COLO829 (cell line): ENCODE results near the gene HELZ.
"Not testable (repeated sequence)": the region's sequence is repeated elsewhere in the genome, so short reads cannot be mapped to it uniquely, and the experiment has no call there.

Source experiments
- DNase-seq: peaks from one replicate; pipeline ENCODE4 v3.0.0; 2012; ENCODE audit warnings: low spot score

Gene HELZ

DNA sequence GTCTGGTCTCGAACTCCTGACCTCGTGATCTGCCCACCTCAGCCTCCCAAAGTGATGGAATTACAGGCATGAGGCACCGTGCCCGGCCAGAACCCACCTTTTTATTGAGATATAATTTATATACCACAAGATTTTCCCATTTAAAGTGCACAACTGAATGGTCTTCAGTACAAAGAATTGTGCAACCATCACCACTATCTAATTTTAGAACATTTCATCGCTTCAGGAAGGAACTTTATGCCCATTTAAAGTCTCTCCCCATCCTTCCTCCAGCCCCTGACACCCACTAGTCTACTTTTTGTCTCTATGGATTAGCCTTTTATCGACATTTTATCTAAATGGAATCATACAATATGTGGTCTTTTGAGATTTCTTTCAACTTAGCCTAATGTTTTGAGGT lies 25.4 kb upstream of the HELZ start:
- no peak for DNase-seq

DNA sequence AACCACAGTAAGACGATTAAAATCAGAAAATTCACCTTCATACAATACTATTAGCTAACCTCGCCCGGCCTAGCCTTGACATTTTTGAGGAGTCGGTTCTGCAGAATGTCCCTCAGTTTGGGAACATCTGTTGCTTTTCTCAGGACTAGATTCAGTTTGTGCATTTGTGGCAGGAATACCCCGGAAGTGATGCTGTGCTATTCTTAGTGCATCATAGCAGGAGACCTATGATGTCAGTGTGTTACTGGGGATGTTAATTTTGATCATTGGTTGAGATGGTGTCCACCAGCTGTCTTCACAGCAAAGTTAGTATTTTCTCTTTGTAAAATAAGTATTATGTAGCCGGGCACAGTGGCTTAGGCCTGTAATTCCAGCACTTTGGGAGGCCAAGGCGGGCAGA lies 21.5 kb upstream of the HELZ start:
- DNase-seq = no peak

DNA sequence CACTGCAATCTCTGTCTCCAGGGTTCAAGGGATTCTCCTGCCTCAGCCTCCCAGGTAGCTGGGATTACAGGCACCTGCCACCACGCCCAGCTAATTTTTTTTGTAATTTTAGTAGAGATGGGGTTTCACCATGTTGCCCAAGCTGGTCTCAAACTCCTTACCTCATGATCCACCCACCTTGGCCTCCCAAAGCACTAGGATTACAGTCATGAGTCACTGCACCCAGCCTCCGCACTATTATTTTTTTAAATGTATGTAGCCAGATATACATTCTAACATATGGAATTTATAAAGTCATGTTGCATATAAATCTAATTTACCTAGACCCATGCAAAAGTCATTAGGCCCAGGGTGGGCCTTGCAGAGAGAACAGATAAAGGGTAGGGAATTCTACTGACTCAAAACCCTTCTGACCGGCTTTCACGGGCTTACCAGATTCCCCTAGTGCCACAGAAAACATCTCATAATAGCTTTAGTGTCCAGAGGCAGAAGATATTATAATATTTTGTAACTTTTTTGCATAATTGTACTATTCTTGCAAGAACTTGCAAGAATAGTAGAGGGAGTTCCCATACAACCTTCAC lies 20.5 kb upstream of the HELZ start:
- DNase-seq = no peak

DNA sequence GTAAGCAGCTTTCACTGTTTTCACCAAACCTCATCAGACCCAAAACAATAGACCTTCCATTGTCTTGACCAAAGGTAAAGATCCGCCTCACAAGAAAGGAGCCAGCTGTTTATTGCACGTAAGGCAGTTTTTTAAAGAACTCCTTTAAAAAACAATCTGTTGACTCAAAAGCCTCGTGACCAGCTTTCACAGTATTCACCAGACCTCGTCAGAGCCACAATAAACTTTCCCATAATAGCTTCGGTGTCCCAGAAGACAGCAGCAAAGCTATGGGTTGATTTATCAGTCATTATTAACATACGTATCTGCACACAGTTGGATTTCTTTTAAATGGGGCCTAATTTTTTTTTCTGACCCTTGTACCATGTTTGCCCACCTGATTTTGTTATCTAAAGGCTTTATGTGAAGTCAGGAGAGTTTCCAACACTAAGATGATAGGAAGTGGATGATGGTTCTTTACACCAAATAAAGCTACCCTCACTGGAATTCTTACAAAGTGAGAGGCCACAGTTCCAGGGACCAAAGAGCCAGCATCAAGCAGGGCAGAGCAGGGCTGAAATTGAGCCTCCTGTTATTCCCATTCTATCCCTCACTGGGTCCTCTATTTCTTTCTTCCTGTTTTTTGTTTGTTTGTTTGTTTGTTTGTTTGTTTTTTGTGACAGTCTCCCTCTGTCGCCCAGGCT lies 17.6 kb upstream of the HELZ start:
- DNase-seq = peak; percentile 39

DNA sequence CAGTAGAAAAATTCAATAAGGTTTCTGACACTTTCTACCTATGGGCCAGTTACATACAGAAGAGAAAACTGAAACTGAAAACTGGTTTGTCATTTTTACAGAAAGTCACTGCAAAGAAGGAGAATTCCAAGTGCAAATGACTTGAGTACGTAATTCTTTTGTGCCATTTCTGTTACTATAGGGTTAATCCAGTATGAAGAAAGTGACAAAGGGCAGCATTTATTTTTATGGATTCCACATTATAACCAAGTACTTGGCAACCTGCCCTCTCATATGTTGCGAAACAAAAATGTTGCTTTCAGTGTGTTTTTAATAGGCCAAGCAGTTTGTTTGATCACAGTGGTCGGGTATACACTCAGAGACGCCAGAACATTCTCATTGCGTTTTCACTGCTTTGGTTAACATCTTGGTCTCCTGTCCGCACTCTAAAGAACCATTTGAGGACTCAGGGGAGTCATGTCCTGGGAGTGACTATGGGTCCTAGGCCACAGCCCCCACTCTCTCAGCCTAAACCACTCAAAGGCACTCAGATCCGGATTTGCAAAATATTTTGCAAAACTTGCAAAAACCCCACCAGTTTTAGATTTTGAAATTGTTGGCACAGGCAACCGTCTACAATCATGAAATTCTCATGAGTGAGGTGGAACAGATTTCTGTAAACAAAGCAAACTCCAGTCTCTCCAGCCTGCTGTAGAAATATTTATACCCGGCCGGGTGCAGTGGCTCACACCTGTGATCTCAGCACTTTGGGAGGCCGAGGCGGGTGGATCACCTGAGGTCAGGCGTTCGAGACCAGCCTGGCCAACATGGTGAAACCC lies 15.4 kb upstream of the HELZ start:
- DNase-seq = peak; percentile 54

DNA sequence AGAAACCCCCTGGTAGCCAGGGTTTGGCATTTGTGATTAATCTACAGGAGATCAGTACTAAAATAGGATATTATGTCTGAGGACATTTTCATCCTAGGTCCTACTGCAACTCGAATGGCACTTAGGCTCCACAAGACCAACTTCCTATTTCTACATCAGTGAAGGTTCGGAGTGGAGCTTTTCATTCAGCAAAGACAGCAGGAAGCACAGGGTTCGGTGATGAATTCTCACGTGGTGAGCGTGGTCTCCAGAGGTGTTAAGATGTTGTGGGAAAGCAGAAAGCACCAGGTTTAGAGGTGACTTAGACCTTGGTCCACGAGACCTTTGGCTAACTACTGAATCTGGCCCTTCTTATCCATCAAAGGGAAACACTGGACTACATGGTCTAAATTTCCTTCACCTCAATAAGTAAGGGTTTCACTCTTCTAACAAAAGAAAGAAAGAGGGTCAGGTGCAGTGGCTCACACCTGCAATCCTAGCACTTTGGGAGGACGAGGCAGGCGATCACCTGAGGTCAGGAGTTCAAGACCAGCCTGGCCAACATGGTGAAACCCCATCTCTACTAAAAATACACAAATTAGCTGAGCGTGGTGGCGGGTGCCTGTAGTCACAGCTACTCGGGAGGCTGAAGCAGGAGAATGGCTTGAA lies 13.9 kb upstream of the HELZ start:
- DNase-seq = no peak

DNA sequence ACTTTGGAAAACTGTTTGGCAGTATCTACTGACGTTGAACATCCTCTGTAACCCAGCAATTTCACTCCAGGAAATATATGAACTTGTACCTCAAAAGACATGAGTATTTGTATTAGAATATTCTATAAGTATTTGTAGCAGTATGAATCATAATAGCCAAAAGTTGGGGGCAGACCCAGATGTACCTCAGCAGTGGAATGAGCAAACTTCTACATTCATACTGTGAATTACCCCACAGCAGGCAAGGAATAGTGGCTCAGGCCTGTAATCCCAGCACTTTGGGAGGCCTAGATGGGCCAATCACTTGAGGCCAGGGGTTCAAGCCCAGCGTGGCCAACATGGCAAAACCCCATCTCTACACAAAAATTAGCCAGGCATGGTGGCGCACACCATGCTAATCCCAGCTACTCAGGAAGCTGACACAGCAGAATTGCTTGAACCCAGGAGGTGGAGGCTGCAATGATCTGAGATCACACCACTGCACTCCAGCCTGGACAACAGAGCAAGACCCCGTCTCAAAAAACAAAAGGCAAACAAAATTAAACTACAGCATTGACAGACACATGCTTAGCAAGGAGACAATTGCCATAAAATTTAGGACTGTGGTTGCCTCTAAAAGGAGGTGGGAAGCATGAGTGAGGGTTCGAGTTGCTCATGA lies 11.2 kb upstream of the HELZ start:
- no peak for DNase-seq

DNA sequence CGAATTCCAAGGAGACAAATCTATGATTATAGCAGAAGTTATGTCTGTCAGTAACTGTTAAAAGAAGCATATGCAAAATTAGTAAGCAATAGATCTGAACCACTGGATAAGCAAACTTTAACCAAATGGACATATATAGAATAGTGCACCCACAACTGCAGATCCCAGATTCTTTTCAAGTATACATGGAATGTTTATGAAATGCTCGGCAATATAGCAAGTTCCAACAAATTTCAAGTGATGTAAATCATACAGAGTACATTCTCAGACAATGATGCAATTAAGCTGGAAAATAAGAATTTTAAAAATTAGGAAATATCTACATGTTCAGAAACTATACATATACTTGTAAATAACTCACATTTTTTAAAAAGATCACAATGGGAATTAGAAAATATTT lies 8.4 kb upstream of the HELZ start:
- DNase-seq = no peak

DNA sequence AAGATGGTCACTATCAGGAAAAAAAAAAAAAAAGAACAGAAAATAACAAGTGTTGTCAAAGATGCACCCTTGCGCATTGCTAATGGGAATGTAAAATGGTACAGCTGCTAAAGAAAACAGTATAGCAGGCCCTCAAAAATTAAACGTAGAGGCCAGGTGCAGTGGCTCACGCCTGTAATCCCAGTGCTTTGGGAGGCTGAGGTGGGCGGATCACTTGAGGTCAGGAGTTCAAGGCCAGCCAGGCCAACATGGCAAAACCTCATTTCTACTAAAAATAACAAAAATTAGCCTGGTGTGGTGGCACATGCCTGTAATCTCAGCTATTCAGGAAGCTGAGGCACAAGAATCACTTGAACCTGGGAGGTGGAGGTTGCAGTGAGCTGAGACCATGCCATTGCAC lies 6.6 kb upstream of the HELZ start:
- DNase-seq = not testable (repeated sequence)

DNA sequence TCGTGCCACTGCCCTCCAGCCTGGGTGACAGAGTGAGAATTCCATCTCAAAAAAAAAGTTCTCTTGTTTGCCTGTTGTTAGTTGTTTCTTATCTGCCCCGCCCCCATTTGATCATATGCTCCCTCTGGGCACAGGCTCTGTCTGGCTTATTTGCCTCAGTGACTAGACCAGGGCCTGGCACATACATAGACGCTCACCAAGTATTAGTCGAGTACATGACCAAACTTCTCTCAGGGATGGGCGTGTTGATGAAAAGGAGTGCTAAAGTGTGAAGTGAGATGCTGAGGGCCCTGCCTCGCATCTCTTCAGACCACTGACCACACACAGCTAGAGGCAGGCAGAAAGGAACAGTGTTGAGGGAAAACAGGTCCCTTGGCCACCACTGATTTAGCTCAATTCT lies 3.3 kb upstream of the HELZ start:
- no peak for DNase-seq

DNA sequence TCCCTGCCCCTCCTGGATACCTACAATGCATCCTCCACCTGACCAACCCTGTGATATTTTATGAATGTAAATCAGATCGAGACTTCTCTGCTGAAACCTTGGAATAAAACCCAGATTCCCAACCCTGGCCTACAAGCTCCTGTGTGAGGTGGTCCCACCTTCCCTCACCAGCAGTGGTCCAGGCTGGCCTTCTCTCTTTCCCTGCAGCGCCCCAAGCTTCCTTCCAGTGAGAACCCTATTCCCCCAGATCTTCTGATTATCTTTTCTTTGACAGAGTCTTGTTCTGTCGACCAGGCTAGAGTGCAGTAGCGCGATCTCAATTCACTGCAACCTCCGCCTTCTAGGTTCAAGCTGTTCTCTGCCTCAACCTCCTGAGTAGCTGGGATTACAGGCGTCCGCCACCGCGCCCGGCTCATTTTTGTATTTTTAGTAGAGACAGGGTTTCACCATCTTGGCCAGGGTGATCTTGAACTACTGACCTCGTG lies 2.5 kb upstream of the HELZ start:
- DNase-seq = no peak

DNA sequence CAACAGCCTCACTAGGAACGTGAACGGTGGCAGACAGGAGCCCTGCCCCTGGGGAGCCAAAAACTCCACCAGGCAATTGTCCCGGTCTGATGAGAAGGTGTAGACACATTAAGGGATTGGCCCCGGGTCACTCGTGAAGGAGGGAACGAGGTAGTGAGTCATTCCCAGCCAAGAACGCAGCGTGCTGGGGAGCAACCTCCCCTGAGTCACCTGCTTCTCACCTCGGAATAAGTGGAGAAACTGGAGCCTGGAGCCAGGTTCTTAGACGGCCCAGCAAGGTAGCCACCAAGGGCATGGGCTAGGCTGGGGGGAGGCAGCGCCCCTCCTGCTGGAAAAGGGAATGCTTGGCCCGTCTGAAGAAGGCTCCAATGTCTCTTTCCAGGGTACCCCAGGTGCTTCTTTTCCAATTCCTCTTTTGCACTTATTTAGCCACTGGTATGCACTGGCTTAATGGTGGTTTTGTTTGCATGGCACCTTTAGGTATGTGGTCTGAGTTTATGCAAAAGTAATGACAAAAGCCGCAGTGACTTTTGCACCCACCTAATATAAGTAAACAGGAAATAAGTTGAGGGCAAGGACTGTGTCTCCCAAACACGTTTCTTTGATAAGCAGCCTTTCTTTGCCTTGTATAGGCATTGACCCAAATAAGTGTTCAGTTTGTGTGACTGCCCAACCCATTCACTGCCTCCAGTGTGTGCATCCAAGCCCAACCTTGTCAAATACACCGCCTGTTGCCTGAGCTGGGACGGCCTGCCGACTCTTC lies 1.8 kb upstream of the HELZ start:
- DNase-seq = no peak

DNA sequence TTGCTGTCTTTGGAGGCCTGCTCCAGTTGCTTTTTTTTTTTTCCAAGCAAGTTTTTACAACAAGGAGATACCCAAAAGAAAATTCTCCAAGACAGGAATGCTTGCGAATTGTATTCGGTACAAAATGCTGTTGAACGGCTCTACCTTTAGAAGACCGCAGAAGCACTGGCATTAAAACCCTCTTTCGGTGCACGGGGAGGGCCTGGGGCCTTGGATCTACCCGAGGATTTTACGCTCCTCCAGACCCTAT lies 1.3 kb upstream of the HELZ start:
- DNase-seq = no peak

DNA sequence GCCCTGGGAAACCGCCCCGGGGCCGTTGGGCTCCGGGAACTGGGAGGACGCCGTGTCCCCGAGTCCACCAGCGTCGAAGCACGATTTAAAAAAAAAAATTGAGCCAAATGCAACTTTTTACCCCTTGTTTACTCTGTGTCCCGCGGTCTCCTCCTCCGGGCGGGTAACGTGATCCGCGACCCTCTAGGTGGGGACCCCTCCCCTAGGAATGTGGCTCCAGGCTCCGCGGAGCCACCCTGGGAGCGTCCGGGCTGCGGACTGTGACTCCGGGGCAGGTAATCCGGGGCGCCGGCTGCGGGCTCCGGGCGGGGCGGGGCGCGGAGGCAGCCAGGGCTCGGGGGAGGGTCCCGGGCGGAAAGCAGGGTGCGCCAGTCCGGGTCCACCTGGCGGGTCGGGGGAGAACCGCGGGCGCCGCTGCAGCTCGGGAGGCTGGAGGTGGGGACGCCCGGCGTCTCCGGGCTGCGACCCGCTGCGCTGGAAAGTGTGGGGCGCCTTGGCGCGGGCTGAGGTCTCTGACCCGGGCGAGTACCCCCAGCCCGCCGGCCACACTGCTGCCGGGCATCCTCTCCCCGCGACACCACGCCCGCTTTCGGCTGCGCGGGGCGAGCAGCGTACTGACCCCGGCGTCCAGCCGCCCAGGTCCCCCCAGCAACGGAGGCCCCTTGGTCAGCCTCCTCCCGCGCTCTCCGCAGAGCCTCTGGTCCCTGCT lies 852 bp upstream of the HELZ start:
- DNase-seq = no peak

DNA sequence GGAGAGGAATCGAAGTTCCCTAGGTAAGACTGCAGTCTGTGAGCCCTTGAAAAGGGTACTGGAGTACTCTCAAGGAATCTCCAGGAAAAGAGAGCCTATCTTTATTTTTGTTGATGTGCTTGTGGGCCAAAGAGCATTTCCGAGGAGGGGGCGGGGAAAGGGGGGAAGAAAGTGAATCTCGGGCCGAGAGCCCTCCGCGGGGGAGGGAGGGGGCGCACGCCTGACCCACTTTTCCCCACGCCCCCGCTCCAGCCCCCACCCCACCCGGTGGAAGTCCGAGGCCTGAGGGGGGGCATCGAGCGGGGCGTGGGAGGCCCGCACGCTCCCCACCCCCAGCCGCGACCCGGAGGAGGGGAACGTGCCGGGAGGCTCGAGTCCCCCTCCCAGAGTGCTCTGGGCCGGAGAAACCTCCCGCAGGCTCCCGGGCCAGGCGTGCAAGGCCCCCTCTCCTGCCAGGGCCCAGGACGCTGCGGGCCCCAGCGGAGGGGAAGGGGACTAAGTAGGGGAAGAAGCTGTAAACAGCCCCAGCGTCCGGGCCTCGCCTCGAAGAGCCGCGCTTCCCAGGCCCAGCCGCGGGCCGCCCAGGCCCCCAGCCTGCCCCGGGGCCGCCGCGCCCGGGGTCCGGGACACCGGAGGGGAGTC lies 444 bp downstream of the HELZ start:
- DNase-seq = no peak

DNA sequence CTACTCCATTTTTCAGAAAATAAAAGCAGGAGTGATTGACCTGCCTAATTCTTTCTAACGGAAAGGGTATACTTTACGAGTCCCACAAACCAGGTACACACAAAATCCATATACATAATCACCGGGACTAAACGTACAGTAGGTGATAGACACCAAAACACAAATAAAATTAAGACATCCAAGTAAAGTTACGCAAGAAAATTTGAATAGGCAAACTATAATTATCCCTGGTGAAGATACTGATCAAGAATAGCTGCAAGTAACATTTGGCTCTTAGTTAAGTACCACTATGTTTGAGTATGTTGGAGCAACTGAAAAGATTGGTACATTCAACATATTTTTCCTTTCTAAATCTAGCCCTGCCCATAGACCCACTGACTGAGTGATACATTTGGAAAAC lies 1.7 kb downstream of the HELZ start:
- DNase-seq = no peak

DNA sequence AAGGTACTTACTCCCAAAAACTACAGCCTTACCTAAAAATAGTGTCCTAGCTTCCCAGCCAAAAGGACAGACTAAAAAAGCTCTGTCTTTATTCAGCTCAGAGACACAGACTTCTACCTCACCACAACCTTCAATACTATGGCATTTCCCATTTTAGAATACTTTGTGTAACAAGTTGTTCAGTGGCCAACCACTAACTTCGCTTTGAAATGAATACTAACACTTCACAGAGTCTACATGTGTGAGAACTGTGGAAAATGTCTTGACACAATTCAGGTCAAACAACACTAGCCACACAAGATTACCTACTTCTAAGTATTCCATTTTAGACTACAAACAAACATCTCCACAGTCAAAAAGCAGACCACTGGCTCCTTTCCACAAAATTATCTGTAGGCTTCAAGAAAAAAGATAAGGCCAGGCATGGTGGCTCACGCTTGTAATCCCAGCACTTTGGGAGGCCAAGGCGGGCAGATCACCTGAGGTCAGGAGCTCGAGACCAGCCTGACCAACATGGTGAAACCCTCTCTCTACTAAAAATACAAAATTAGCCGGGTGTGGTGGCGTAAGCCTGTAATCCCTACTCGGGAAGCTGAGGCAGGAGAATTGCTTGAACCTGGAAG lies 3.2 kb downstream of the HELZ start:
- DNase-seq = no peak

DNA sequence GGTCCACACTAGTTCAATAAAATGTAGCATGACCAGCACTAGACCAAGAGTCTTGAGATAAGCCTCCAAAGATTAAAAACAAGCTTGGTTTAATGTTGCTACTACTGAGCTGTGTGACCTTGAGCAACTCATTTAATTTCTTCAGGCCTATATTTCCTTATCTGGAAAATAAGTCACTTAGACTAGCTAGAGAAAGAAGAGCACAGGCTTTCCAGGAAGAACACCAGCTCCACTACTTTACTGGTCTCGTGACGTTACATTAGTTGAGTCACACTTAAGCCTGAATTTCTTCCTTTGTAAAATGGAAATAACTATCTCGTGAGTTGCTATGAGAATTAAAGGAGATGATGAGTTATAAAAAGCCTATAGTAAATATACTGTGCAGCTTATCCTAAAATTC lies 5.4 kb downstream of the HELZ start:
- peak; percentile 62 for DNase-seq

DNA sequence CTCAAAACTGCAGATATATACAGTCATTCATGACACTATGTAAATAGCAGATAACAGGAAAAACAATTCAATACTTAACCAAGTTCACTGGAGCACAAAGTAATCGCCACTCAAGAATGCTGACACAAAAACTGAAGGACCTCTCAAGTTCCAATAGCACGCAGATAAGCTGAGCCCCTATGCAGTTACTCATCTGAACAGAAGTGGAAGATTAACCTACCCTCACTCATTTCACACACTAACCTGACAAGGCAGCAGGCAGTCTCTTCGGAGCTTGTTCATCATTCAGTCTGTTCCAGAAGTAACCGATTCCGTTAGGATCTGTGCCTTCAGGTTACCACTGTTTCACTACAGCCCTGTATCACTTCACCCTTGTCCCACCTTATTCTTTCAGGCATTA lies 6.0 kb downstream of the HELZ start:
- no peak for DNase-seq

DNA sequence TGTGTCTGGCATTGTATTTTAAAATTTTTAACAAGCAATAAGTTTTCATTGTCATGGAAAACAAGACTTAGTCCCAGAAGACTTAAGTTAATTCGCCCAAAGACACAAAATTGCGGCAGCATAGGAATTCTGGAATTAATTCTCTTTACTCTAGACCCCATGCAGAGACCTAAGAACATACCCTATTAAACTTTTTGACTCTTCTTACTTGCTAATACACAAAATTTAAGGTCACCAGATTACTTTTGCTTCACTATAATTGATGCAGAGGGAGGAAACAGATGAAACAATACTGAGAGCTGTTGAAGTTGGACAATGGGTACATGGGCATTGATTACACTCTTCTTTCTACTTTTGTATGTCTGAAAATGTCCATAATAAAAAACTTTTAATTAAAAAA lies 12.6 kb downstream of the HELZ start:
- no peak for DNase-seq
